OCI-M1 (cell line): Measurements from ENCODE around the gene HNRNPH3.

Source experiments
- DNase-seq: peaks from one replicate; lab custom pipeline; 2025; lab: John Stamatoyannopoulos, UW

HNRNPH3 gene

DNA sequence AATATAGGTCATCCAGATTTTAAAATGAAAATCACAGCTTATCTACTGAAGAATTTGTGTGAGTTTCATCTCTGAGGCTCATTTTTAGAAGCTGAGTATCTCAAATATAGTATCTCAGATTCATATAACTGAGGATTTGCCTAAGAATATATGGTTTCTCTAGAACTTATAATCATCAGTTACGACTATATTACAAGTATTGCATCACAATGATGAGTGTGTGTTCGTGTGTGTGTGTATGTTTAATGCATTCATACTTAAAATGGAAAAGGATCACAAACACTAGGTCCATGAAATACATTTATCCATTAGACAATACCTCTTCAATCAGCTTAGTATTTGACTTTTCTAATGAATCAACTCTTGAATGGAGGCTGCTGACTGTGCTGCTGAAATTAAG lies 53.9 kb downstream of the HNRNPH3 start:
- no peak for DNase-seq
